ENCODE data around the gene CSTF2T. TPM values are rescaled to one million over a fixed set of nuclear protein-coding genes. Genes with fewer than 3 reads are reported as not detected.

The CSTF2T gene
- total and polyA plus RNA-seq, 2 of the 13 experiments (the other 11 are each of a cell fraction or from before 2014, with no cell fraction given), result 1.4 to 7.2 TPM

DNA sequence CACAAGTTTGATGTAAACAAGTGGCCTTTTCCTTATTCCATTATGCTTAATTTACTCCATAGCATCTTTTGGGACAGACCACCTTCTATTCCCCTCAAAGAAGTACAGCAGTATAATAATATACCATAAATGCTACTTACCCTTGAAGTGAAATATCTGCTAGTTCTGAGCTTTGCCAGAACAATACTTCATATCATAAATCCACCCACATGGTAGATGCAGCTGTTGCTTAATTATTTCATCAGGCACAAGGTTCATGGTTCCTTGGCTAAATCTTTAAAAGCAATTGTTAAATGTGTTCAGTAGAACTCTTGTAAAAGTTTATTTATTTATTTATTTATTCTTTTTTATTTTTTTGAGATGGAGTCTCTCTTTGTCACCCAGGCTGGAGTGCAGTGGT lies 32.9 kb downstream of the CSTF2T start:
- ChIA-PET POLR2A (no interaction called here), CTCF (ENCODE audit: low intra/inter-chr PET ratio, low total read pairs) (no interaction called here)
- no peak for TF ChIP-seq NFIB (CRISPR knock-in tag; IDR thresholded peaks at IDR 0.05; ENCODE audit: borderline replicate concordance)
- TF ChIP-seq ZNF124 (CRISPR knock-in tag; IDR thresholded peaks at IDR 0.05), result no peak
- no peak for TF ChIP-seq ZNF761 (CRISPR knock-in tag; conservative IDR thresholded peaks at IDR 0.05)
- no peak for TF ChIP-seq MIER2 (CRISPR knock-in tag; IDR thresholded peaks at IDR 0.05)
- TF ChIP-seq, protein P1, sequence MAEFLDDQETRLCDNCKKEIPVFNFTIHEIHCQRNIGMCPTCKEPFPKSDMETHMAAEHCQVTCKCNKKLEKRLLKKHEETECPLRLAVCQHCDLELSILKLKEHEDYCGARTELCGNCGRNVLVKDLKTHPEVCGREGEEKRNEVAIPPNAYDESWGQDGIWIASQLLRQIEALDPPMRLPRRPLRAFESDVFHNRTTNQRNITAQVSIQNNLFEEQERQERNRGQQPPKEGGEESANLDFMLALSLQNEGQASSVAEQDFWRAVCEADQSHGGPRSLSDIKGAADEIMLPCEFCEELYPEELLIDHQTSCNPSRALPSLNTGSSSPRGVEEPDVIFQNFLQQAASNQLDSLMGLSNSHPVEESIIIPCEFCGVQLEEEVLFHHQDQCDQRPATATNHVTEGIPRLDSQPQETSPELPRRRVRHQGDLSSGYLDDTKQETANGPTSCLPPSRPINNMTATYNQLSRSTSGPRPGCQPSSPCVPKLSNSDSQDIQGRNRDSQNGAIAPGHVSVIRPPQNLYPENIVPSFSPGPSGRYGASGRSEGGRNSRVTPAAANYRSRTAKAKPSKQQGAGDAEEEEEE (CRISPR knock-in tag; IDR thresholded peaks at IDR 0.05; ENCODE audit: borderline replicate concordance), result no peak
- TF ChIP-seq ZC3H13 (CRISPR knock-in tag; IDR thresholded peaks at IDR 0.05), result no peak
- no peak for TF ChIP-seq TAF1 (CRISPR knock-in tag; IDR thresholded peaks at IDR 0.05)
- TF ChIP-seq RBM22 (optimal IDR thresholded peaks at IDR 0.05; ENCODE audit: low read length), result no peak
- no peak for TF ChIP-seq ZNF468 (CRISPR knock-in tag; IDR thresholded peaks at IDR 0.05)
- no peak for TF ChIP-seq ZNF446 (CRISPR knock-in tag; IDR thresholded peaks at IDR 0.05)
- no peak for TF ChIP-seq RBFOX2 (IDR thresholded peaks at IDR 0.05; ENCODE audit: low read depth, low read length)
- no TSS peak for BruUV-seq (replicated peaks)
- Histone ChIP-seq H3K4me3 (replicated peaks in 1 of 3; ENCODE audit: insufficient read depth in 1 of 3, low read depth in 2 of 3, low read length in 3 of 3) (no peak overlapping the region), H3K79me2 (ENCODE audit: insufficient read depth, low read length) (no peaks in the 10 kb centered on the region), H3K4me1 (ENCODE audit: insufficient read depth, low read length) (no peaks in the 10 kb centered on the region), H3K9ac (ENCODE audit: insufficient read depth, low read depth, low read length) (no peak overlapping the region), H4K20me1 (ENCODE audit: insufficient read depth, low read length) (no peaks in the 10 kb centered on the region), H3K27ac (ENCODE audit: extremely low read length, insufficient read depth, low read length) (no peak overlapping the region), H3K4me2 (ENCODE audit: low read depth, low read length) (no peak overlapping the region), H3K9me3 (ENCODE audit: low read length) (no peaks in the 10 kb centered on the region; the same call in 1 of the 2 replicates), H3K36me3 (replicated peaks in 1 of 2; ENCODE audit: control insufficient read depth in 1 of 2, insufficient read depth in 2 of 2, low read length in 2 of 2) (no peaks in the 10 kb centered on the region), H2AFZ (ENCODE audit: low read length) (no peak overlapping the region), H3K27me3 (ENCODE audit: control insufficient read depth in 1 of 2, insufficient read depth in 2 of 2, low read length in 2 of 2) (no peaks in the 10 kb centered on the region; a peak in 1 of 5 replicates)
- no peak for FAIRE-seq
- no peak for DNase-seq (ENCODE audit: low spot score)
- ATAC-seq, result no peak
- in situ Hi-C loops (cut with HindIII; ENCODE audit: extremely low pct_ligation_motif_present, low pct_unique_long_range_greater_than_20kb) (no loop called here), intact Hi-C loops (cut with micrococcal nuclease; ENCODE audit: unreplicated experiment) (no loop called here)
